ENCODE measurements around the gene UPF1. TPM values are rescaled to one million over a fixed set of nuclear protein-coding genes. Genes with fewer than 3 reads are reported as not detected.

Gene UPF1
- total RNA-seq, 2 experiments from 2014 or later = 78.9 to 84.6 TPM

DNA sequence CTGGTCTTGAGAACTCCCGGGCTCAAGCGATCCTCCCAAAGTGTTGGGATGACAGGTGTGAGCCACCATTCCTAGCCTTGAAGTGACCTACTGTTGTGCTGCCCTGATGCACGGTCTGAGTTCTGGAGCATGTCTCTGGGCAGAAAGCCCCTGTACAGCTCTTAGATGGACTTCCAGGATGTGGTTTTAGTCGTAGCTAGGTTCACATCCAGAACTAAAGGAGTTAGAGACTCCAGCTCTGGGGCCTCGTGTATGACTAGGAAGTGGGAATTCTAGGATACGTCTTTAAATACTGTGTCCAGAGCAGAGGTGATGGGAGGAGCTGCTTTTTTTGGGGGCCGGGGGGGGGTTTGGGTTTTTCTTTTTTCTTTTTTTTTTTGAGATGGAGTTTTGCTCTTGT lies 12.2 kb downstream of the UPF1 start:
- Mint-ChIP-seq H3K4me1 (peaks cover 69% of the 10 kb centered on the region), H3K9me3 (no peaks in the 10 kb centered on the region), H3K4me3 (peak overlapping the region; percentile 63), H3K27me3 (no peaks in the 10 kb centered on the region), H3K36me3 (peaks cover 33% of the 10 kb centered on the region), H3K27ac (peak overlapping the region; percentile 82)
- no peak for DNase-seq

DNA sequence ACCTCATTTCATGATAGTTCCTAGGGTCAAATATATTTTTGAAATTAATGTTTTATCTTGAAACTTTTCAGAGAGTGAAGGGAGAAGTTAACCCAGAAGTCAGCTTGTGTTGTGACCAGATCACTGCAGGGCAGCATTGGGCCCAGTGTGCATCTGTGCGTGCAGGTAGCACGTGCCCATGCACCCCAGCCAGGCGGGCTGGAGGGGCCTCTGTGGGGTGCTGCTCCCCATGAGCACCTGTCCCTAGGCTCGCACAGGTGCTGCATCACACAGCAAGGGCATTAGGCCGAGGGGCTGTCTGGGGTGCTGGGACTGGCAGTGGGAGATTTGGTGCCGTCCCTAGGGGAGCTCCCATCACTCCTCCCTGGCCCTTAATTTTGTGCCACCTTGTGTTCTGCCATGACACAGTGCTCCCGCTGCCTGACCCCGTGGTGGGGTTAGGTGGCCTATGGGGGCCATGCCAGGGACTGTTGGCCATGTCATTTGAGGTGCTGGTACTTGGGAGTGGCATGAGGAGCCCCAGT lies 13.1 kb downstream of the UPF1 start:
- no peaks in the 10 kb centered on the region for H3K27me3 Mint-ChIP-seq

DNA sequence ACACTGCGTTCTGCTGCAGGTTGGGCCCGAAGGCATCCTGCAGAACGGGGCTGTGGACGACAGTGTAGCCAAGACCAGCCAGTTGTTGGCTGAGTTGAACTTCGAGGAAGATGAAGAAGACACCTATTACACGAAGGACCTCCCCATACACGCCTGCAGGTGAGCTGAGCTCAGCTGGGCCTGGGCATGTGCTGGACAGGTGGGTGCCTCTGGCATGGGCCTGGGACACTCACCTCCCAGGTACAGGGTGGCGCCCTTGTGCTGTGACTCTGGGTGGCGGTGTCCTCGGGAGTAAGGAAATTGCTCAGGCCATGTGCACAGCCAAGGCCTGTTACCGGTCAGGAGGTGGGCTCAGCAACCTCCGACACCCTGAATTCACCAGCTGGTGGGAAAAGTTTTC lies 14.2 kb downstream of the UPF1 start:
- Mint-ChIP-seq H3K9me3 (no peaks in the 10 kb centered on the region), H3K27me3 (no peaks in the 10 kb centered on the region), H3K4me1 (peaks cover 56% of the 10 kb centered on the region), H3K4me3 (no peak overlapping the region), H3K27ac (no peak overlapping the region), H3K36me3 (peaks cover 29% of the 10 kb centered on the region)
- no peak for DNase-seq

More for the DNA sequence above, 13.1 kb downstream of the UPF1 start:
- Mint-ChIP-seq H3K4me3 (no peak overlapping the region), H3K9me3 (no peaks in the 10 kb centered on the region), H3K4me1 (peaks cover 67% of the 10 kb centered on the region), H3K36me3 (peaks cover 27% of the 10 kb centered on the region), H3K27ac (peak overlapping the region; percentile 25)
- DNase-seq = no peak

DNA sequence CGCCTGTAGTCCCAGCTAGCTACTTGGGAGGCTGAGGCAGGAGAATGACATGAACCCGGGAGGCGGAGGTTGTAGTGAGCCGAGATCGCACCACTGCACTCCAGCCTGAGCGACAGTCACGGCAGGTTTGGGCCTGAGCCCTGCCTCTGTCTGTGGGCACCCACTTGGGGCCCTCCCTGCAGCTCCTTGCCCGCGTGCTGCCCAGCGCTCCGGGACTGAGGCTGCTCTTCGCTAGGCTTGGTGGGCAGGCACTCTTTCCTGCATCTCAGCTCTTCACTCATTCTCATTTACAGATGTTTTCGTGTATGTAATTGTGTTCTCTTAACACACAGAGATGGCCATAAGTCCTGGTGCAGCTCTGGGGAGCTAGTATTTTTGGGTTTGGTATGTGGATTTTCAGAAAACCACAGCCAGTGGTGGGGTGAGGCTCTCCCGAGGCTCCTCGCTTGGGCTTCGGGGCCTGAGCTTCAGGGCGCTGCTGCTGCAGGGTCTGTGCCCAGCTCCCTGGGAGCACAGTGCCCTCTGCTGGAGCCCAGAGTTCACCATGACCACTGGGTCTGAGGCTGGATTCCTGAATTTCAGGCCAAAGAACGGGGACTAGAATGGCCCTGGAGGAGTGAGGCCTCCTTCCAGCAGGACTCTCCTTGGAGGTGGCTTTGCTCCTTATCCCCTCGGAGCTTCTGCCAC lies 15.2 kb downstream of the UPF1 start:
- Mint-ChIP-seq H3K4me1 (peaks cover 47% of the 10 kb centered on the region), H3K27ac (no peak overlapping the region)
- DNase-seq = peak; percentile 66

DNA sequence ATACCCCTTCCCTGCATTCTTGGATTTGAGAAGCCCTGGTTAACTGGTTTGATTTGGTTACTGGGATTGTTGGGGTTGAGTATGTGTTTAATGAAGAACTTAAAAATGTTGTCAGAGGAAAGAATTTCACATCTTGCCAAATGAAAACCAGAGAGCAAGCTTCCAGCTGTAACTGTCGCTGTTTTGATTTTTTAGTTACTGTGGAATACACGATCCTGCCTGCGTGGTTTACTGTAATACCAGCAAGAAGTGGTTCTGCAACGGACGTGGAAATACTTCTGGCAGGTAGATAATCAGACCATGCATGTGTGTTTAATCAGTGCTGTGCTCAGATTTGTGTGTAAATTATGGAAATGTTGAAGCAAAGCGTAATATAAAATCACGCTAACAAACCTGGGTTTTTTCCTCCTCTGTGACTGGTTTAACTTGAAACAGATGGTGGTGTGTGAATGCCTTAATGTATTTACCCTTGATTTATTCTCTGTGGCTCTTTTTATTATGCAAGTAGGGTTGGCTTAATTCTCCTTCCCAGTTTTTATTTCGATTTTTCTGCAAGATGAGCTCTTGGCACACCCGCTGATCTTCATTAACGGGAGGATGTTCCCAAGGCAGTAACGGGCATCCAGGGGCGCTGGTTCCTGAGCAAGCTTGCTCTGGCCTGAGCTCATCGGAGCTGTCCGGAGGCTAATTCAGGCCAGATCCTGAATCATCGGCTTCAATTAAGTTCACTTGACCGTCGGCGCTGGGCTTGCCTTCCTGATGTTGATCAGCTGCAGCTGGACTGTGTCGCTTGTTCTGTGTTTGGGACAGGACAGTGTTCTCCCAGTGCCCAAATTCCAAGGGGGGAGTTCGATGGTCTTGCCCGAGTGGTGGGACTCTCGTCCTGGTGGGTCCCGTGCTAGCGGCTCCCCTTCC lies 16.0 kb downstream of the UPF1 start:
- Mint-ChIP-seq H3K27ac (no peak overlapping the region), H3K4me1 (peaks cover 43% of the 10 kb centered on the region), H3K27me3 (no peaks in the 10 kb centered on the region), H3K4me3 (no peak overlapping the region), H3K36me3 (peaks cover 30% of the 10 kb centered on the region), H3K9me3 (no peaks in the 10 kb centered on the region)
- no peak for DNase-seq

More for the DNA sequence above, 15.2 kb downstream of the UPF1 start:
- Mint-ChIP-seq H3K4me3 (no peak overlapping the region), H3K9me3 (no peaks in the 10 kb centered on the region), H3K27me3 (no peaks in the 10 kb centered on the region), H3K36me3 (peaks cover 30% of the 10 kb centered on the region)

DNA sequence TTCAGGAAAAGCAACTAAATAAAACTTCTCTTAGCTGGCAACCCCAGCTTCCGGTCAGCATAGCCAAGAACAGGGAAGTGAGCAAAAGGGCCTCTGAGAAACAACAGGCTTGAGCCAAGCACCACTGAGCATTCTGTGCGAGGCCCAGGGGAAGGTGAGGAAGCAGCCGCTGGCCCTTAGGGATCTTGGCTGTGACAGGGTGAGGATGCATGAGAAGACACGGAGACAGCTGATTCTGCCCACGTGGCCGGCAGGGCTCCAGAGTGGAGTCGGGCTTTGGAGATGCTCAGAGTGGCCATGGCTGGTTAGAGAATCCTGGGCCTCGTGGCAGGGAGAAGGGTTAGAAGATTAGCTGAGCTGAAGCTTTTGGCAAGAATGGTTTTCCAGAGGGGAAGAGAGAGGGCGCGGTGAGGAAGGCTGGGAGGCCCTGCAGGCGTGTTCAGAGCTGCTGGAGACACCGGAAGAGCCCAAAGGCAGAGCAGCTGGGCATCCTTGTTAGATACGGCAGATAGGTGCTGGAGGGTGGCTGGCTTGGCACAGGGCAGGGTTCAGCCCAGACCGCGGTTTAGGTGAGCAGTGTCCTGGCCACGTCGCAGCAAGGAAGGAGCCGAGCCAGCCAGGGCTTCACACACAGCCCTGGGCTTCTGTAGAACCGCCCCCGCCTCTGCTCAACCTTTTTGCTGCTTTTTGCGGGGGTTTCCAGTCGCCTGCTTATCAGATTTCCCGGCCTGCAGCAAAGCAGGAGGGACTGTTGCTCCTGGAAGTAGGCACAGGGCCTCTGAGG lies 17.3 kb downstream of the UPF1 start:
- Mint-ChIP-seq H3K4me1 (peaks cover 31% of the 10 kb centered on the region), H3K27ac (no peak overlapping the region), H3K9me3 (no peaks in the 10 kb centered on the region), H3K4me3 (no peak overlapping the region), H3K27me3 (no peaks in the 10 kb centered on the region), H3K36me3 (peaks cover 30% of the 10 kb centered on the region)
- DNase-seq = no peak

DNA sequence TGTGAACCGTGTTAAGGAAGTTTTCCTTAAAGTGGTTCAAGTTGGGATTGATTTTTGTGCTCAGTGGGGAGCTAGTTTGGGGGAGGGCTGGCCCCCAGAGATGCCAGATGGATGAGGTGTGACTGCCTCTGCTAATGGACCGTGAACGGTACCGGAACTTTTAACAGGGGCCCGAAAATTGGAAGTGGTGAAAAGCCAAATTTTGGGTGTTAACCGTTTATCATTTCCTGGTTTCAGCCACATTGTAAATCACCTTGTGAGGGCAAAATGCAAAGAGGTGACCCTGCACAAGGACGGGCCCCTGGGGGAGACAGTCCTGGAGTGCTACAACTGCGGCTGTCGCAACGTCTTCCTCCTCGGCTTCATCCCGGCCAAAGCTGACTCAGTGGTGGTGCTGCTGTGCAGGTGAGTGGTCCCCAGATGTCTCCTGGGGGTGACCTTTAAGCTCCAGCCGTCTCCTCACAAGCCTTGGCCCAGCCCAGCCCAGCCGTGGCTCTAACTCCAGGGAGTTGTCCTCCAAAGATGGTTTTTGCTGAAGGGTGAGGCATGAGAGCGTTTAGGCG lies 18.2 kb downstream of the UPF1 start:
- Mint-ChIP-seq H3K4me3 (no peak overlapping the region), H3K27ac (no peak overlapping the region), H3K4me1 (peaks cover 25% of the 10 kb centered on the region), H3K27me3 (no peaks in the 10 kb centered on the region), H3K36me3 (peaks cover 30% of the 10 kb centered on the region), H3K9me3 (no peaks in the 10 kb centered on the region)
- DNase-seq = no peak

DNA sequence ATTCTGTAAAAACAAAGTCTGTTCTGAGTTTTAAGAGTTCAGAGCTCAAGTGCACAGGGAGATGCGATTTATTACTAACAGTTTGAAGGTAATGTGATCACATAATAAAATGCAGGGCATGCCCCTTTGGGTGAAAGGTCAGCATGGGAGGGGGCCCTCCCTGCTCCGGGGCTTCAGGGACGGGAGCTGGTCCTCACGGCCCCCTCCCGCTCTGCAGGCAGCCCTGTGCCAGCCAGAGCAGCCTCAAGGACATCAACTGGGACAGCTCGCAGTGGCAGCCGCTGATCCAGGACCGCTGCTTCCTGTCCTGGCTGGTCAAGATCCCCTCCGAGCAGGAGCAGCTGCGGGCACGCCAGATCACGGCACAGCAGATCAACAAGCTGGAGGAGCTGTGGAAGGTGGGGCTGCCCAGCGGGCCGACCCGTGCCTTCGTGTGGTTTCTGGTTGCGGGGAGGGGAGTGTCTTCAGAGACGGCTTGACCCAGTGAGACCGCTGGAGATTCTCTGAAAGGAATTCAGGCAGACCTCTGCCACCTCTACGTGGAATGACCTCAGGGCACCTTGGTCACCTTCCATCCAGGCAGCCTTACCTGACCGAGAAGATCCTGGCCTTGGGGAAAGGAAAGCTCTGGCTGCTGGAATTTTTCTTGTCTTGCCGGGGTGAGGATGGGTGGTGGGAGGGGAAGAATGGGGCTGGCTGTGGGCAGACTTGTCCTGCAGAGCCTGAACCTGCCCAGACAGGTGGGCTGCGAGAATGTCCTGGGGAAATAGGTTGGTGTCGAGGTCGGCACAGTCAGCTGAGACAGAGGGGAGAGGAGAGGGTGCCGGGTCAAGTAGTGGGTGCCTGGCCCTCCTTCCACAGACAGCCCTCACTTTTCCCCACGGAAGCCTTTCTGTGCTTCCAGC lies 19.0 kb downstream of the UPF1 start:
- no peak for DNase-seq
- Mint-ChIP-seq H3K27me3 (no peaks in the 10 kb centered on the region), H3K27ac (no peak overlapping the region), H3K9me3 (no peaks in the 10 kb centered on the region), H3K4me3 (no peak overlapping the region), H3K4me1 (peaks cover 20% of the 10 kb centered on the region), H3K36me3 (peaks cover 33% of the 10 kb centered on the region)

DNA sequence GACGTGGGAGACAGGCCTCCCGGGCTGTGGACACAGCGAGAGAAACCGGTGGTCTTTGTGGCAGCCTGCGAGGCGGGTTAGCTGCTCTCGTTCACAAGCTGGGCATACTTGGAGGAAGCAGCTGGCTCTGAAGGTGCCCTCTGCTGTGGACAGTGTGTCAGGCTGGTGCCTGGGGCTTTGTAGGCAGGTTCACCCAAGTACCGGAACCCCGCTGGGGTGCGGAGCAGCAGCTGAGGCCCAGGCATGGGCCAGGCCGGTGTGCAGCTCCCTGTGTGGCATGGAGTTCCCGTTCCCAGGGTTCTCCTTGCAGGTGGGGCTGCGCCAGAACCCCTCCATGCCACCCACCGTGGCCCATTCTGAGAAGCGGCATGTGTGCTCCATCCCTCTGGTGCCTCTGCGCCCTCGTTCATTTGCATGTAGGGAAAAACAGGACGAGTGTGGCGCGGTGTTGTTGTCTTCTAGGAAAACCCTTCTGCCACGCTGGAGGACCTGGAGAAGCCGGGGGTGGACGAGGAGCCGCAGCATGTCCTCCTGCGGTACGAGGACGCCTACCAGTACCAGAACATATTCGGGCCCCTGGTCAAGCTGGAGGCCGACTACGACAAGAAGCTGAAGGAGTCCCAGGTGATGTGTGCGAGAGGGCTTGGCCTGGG lies 20.0 kb downstream of the UPF1 start:
- Mint-ChIP-seq H3K9me3 (no peaks in the 10 kb centered on the region), H3K4me1 (peaks cover 12% of the 10 kb centered on the region), H3K27ac (no peak overlapping the region), H3K4me3 (no peak overlapping the region), H3K27me3 (no peaks in the 10 kb centered on the region), H3K36me3 (peaks cover 30% of the 10 kb centered on the region)
- DNase-seq = no peak

DNA sequence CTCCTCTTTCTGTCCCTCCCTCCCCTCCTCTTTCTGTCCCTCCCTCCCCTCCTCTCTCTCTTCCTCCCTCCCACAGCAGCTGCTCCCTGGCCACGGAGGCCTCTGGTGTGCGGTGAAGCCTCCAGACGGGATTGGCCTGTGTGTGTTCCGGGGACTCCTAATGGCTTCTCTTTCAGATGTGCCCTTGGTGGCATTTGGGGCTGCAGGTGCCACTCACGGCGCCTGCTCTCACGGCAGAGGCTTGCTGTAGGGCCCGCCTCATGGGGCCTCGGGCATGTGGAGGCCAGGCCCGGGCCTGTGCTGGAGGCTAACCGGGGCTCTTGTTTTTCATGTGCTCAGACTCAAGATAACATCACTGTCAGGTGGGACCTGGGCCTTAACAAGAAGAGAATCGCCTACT lies 20.9 kb downstream of the UPF1 start:
- no peak for DNase-seq
- Mint-ChIP-seq H3K4me3 (no peak overlapping the region), H3K27me3 (no peaks in the 10 kb centered on the region), H3K27ac (no peak overlapping the region), H3K36me3 (peaks cover 24% of the 10 kb centered on the region), H3K9me3 (no peaks in the 10 kb centered on the region), H3K4me1 (peaks cover 8% of the 10 kb centered on the region)

DNA sequence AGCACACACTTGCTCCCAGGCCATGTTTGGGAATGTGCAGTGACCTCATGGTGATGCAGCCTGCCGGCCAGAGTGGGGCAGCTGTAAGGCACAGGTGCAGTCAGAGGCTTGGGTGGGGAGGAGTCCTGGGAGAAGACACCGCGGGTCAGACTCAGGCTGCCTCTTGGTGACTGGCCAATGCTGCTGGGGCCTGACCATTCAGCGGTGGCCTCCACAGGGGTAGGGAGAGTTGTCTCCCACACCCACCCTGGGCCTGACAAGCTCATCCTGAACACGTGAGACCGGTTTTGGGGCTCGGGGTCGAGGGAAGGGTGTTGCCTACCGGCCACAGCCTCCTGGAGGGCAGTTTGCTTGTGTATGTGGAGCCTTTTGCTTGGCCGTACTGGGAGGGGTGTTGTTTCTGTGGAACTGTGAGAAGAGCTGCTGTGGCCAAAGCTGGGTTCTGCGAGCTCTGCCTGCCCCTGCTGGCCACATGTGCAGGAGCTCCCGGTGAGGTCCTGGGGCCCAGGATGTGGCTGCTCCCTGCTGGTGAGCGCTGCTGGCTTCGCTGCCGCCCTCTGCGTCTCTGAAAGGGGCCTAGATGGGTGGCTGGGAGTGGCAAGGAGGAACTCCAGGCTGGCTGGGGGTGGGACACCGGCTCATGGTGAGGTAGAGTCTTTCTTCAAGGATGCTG lies 22.1 kb downstream of the UPF1 start:
- Mint-ChIP-seq H3K4me1 (peaks cover 6% of the 10 kb centered on the region), H3K27ac (no peak overlapping the region), H3K4me3 (no peak overlapping the region), H3K36me3 (peaks cover 23% of the 10 kb centered on the region), H3K27me3 (no peaks in the 10 kb centered on the region), H3K9me3 (no peaks in the 10 kb centered on the region)
- DNase-seq = no peak

DNA sequence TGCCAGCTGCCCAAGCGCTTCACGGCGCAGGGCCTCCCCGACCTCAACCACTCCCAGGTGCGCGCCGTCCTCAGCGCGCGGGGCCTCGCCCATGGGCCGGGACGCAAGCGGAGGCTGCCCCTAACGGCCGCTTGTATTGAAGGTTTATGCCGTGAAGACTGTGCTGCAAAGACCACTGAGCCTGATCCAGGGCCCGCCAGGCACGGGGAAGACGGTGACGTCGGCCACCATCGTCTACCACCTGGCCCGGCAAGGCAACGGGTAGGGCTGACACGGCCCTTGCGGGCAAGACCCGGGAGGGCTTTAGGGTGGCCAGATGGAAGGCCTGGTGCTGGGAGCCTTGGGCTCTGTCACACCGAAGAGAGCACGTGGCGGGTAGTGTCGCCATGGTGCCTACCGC lies 23.2 kb downstream of the UPF1 start:
- Mint-ChIP-seq H3K4me1 (no peaks in the 10 kb centered on the region), H3K36me3 (peaks cover 21% of the 10 kb centered on the region), H3K27ac (no peak overlapping the region), H3K9me3 (no peaks in the 10 kb centered on the region), H3K4me3 (no peak overlapping the region), H3K27me3 (no peaks in the 10 kb centered on the region)
- DNase-seq = no peak

Measured in activated naive CD8-positive, alpha-beta T cell treated with anti-CD3 and anti-CD28 coated beads for 36 hours (primary cell).